Endometrial microvascular endothelial cells (primary cell): ENCODE data around the gene BARX1. TPM values are rescaled to one million over a fixed set of nuclear protein-coding genes. Genes with fewer than 3 reads are reported as not detected.

Experiments
- in situ Hi-C: cut with HindIII; loops from 2 replicates; pipeline ENCODE4 v1.10.0; 2017; ENCODE audit warnings: low sequenced_read_pairs, low pct_unique_long_range_greater_than_20kb; ENCODE audit errors: inconsistent ontology term
- total RNA-seq: library from RNA; depleted of rRNA; stranded (reverse); fragments of >200 nt; gene quantifications from one replicate; pipeline ENCODE4 v1.2.3, GENCODE V29; 2015; ENCODE audit errors: inconsistent ontology term

Gene BARX1
- total RNA-seq, 1 donor from 2014 or later = not detected

DNA sequence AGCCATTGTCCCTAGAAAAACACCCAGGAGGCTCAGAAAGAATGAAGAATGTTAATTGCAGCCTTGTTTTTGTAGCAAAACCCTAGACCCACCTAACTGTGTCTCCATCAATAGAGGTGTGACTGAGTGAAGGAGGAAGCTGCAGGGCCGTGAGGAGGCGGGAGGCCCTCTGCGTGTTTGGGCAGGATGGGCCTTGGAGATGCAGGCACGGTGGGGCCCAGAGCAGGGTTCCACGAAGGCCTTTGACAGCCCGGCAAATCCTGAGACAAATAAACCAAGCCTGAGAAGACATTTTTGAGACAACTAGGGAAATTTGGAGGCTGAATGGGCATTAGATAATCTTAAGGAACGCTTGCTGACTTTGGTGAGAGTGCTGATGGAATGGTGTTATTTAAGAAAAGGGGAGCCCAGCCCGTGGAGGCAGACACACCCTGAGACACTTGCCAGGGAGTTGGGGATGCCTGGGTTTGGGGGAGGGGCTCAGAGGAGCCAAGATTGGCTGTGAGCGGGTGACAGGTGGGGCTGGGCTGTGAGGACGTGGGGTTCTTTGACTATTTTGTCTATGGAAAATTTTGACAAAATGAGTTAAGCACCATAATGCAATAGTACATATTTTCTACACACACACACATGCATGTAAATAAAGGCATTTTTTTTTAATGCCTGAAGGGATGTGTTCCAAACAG is 48.8 kb downstream of the BARX1 start:
- in situ Hi-C loops = no loop called here

DNA sequence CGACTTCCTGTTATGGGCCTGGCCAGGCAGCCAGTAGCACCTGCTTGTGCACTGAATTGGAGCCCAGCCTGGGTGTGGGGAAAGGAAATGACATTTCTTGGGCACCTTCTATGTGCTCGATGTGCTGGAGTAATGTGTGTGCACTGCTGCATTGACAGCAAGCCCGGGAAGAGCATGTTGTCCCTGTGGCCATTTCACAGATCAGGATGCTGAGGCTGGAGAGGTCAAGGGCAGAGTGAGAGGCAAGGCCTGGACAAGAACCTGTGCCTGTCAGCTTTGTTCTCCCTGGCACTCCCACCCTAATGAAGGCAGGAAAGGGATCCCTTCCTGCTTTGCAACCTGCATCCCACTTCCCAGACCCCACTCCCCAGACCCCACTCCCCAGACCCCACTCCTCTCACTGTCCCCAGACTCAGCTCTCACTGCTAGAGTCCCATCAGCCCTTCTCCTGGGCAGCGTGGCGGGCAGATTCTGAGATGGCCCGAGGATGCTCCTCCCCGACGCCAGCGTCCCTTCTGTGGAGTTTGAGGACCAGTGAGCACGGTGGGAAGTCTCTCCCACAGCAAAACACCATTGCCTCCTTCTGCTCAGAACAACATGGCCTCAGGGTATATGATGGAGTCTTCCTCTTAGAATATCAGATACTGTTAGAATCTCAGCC is 49.6 kb downstream of the BARX1 start:
- in situ Hi-C loops = no loop called here

DNA sequence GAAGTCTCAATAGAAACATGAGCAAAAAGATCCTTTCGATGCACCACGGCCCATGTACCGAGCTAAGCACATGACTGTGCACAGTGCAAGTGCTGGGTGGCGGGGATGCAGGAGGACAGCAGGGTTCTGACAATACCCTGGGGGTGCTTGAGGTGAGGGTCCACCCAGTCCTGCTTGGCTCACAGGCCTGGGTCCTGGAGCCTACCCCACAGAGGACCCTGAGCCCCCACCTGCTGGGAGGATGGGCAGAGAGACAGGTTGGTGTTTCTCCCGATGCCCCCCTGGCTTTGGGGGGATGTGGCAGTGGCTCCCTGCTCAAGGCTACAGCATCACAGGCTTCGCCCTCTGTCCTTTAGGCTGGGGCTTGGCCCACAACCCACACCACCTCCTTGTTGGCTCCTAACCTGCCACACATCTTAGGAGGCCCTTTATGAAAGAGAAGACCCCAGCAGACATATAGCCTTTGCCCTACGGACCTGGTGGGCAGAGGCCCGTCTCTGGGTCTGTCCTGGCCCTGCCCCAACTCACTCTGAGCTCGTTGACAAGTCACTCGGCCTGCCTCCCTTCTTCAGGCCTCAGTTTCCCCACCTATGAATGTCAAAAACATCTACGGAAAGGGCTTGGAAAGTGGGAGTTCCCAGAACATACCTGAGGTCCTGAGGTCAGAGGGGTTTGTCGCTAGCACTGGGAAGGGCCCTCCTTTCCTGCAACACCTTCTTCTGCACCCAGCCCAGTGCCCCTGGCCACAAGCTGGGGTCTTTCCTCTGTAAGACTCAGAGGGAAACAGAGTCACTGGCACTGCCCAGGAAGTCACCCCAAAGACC is 50.3 kb downstream of the BARX1 start:
- in situ Hi-C loops = no loop called here

DNA sequence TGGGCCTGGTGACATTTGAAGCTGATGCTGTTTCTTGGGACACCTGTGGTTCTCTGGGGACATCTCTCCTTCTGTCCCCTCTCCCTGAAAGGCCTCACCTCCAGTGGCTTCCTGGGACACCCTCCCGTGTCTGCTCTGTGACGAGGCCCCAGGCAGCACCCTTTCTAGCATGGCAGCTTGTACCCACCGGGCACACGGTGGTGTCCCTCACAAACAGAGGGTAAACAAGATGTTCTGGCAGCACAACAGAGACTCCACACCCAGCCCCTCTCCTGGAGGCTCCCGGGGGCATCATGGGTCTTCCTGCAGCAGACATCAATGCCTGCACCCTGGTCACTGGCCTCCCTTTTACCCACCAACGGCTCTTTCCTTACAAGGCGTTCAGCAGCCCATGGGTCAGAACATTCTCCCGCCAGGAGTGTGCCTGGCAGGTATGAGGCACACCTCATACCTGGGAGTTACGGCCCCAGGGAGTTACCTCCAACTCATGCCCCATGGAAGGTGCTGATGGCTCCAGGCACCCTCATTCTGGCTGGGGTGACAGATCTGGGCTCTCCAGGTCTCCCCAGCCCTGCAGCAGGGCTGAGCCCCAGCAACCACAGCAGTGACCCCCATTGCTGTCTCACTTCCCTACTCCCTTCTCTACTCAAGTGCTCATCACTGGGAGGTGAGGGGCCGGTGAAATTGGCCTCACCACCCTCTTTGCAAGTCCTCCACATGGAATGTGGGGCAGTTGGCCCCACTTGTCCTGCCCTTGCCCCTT is 51.1 kb downstream of the BARX1 start:
- in situ Hi-C loops = no loop called here

DNA sequence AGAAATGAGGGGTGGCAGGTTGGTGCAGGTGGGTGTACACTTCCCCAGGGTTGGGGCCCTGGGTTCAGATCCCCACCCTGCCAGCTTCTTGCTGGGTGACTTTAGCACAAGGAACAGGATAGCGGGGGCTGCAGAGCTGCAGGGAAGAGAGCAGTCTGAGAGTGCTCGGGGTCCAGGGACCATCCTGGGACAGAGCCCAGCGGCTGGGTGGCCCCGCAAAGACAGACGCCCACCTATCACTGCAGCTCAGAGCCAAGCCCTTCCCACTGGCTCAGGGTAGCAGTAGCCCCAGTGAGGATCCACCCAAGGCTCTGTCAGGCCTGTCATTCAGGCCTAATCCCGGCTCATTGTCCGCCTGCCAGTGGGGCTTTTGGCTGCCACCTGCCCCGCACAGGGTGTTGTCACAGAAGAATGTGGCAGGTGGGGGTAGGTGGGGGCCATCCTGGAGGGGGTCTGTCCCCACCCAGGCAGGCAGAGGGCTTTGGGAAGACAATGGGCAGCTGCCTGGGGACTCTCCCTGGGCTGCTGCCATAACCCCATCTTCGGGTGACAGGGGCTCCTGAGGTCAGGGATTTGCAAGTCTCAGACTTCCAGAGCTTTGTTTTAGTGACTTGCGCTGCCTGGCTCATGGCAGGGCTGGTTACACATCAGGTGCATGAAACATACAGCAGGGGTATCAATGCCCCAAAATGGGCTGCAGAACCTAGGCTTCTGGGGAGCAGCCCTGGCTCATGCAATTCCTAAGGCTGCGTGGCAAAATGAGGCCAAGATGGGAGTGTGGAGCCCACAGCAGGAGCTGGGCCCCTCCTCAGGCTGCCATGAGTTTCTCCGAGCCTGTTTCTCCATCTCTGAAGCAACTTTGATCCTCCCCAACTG is 52.1 kb downstream of the BARX1 start:
- in situ Hi-C loops = no loop called here

DNA sequence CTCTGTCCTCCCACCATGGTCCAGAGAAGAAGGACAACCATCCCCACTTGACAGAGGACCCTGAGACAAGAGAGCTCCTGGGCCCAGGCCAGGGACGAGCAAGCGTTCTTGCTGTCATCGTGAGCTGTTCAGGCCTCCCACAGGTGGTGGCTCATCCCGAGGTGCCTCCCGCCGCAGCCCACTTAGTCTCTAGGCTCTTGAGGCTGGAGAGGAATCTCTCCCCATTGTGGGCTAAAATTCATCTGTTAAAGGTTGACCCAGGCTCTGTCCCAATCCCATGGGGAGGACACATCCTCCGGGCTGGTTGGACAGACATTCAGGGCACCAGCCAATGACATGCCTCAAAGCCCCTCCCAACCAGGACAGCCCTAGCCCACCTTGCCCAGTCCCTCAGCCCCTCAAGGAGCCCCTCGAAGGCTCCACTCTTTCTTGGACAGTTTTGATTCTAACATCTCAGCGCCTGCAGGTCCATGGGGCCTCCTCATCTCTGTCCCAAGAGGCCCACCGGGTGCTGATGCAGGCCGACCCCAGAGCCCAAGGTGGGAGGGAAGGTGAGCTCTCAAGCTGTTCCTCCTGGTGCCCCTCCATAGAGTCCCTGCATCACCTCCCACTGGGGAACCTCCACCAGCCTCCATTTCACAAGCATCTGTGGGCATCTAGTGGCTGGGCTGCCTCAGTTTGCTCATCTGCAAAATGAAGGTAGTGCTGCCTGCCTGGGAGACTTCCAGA is 52.9 kb downstream of the BARX1 start:
- in situ Hi-C loops = no loop called here

Other genes starting within 250 kb of the BARX1 start
- gene PTPDC1, start 129.1 kb upstream of the BARX1 start, total RNA-seq = 10.2 TPM